Activated T-cell treated with anti-CD3 and anti-CD28 coated beads, Interleukin-2, amount 50 U/mL, for 24 hours (primary cell): ENCODE measurements around the gene CUEDC1.

Experiments used
- DNase-seq: peaks from one replicate; pipeline ENCODE4 v3.0.0-alpha.2; 2020
- H3K27ac Mint-ChIP-seq: 2 replicates; pipeline ENCODE4 v1.8.0; 2020; ENCODE audit warnings: mild to moderate bottlenecking, mixed read lengths
- H3K27me3 Mint-ChIP-seq: 2 replicates; pipeline ENCODE4 v1.8.0; 2020; ENCODE audit warnings: mixed read lengths
- H3K36me3 Mint-ChIP-seq: 2 replicates; pipeline ENCODE4 v1.8.0; 2020; ENCODE audit warnings: low read depth, mixed read lengths
- H3K4me1 Mint-ChIP-seq: 2 replicates; pipeline ENCODE4 v1.8.0; 2020; ENCODE audit warnings: low read depth, mixed read lengths
- H3K4me3 Mint-ChIP-seq: 2 replicates; pipeline ENCODE4 v1.8.0; 2020; ENCODE audit warnings: mild to moderate bottlenecking, moderate library complexity, mixed read lengths
- H3K9me3 Mint-ChIP-seq: 2 replicates; pipeline ENCODE4 v1.8.0; 2020; ENCODE audit warnings: mixed read lengths

CUEDC1 gene

GRCh38 chr17:57955183-57955931 is at the start of gene CUEDC1:
TSS of gene CUEDC1 (minus strand) at chr17:57955412. CDS start at chr17:57885564, 69,848 bp downstream.
- Mint-ChIP-seq H3K4me3 (peak within 1 kb of the TSS; percentile 53), H3K36me3 (no peaks in the 10 kb centered on the region), H3K27ac (no peak within 1 kb of the TSS), H3K27me3 (peaks cover 52% of the 10 kb centered on the region), H3K9me3 (no peaks in the 10 kb centered on the region), H3K4me1 (peaks cover 27% of the 10 kb centered on the region)
- DNase-seq = peak; percentile 78

- peak overlapping the region; percentile 100 for H3K4me3 Mint-ChIP-seq
- H3K27me3 Mint-ChIP-seq = no peaks in the 10 kb centered on the region
- DNase-seq = no peak
- H3K27ac Mint-ChIP-seq = peak overlapping the region; percentile 100
- H3K4me1 Mint-ChIP-seq = peaks cover 75% of the 10 kb centered on the region
- H3K9me3 Mint-ChIP-seq = no peaks in the 10 kb centered on the region
- H3K36me3 Mint-ChIP-seq = peaks cover 98% of the 10 kb centered on the region
Measured at GRCh38 chr17:58004060-58004459, 48.8 kb upstream of the CUEDC1 start.

GRCh38 chr17:58002973-58003372 is 47.8 kb upstream of the CUEDC1 start:
- peaks cover 98% of the 10 kb centered on the region for H3K36me3 Mint-ChIP-seq
- H3K27me3 Mint-ChIP-seq = no peaks in the 10 kb centered on the region
- peak overlapping the region; percentile 87 for H3K27ac Mint-ChIP-seq
- peak overlapping the region; percentile 100 for H3K4me3 Mint-ChIP-seq
- no peaks in the 10 kb centered on the region for H3K9me3 Mint-ChIP-seq
- no peak for DNase-seq
- peaks cover 78% of the 10 kb centered on the region for H3K4me1 Mint-ChIP-seq

- Mint-ChIP-seq H3K9me3 (no peaks in the 10 kb centered on the region), H3K27me3 (no peaks in the 10 kb centered on the region), H3K4me3 (peak overlapping the region; percentile 100), H3K36me3 (peaks cover 100% of the 10 kb centered on the region), H3K4me1 (peaks cover 78% of the 10 kb centered on the region), H3K27ac (peak overlapping the region; percentile 87)
- no peak for DNase-seq
Measured at GRCh38 chr17:58002154-58002948, 47.1 kb upstream of the CUEDC1 start.

- H3K9me3 Mint-ChIP-seq = no peaks in the 10 kb centered on the region
- H3K4me3 Mint-ChIP-seq = peak overlapping the region; percentile 100
- H3K27ac Mint-ChIP-seq = peak overlapping the region; percentile 81
- H3K4me1 Mint-ChIP-seq = peaks cover 83% of the 10 kb centered on the region
- peaks cover 100% of the 10 kb centered on the region for H3K36me3 Mint-ChIP-seq
- H3K27me3 Mint-ChIP-seq = no peaks in the 10 kb centered on the region
- DNase-seq = no peak
Measured at GRCh38 chr17:58001461-58002124, 46.4 kb upstream of the CUEDC1 start.

GRCh38 chr17:57999496-58000017 is 44.3 kb upstream of the CUEDC1 start:
- no peaks in the 10 kb centered on the region for H3K27me3 Mint-ChIP-seq
- H3K27ac Mint-ChIP-seq = peak overlapping the region; percentile 92
- H3K36me3 Mint-ChIP-seq = peaks cover 89% of the 10 kb centered on the region
- H3K4me3 Mint-ChIP-seq = peak overlapping the region; percentile 51
- H3K9me3 Mint-ChIP-seq = no peaks in the 10 kb centered on the region
- DNase-seq = no peak
- H3K4me1 Mint-ChIP-seq = peaks cover 91% of the 10 kb centered on the region

GRCh38 chr17:57999010-57999495 is 43.8 kb upstream of the CUEDC1 start:
- H3K27ac Mint-ChIP-seq = peak overlapping the region; percentile 92
- no peak for DNase-seq
- H3K9me3 Mint-ChIP-seq = no peaks in the 10 kb centered on the region
- peaks cover 92% of the 10 kb centered on the region for H3K4me1 Mint-ChIP-seq
- H3K4me3 Mint-ChIP-seq = peak overlapping the region; percentile 51
- H3K27me3 Mint-ChIP-seq = no peaks in the 10 kb centered on the region
- H3K36me3 Mint-ChIP-seq = peaks cover 84% of the 10 kb centered on the region

GRCh38 chr17:57997085-57997809 is 42.0 kb upstream of the CUEDC1 start:
- Mint-ChIP-seq H3K36me3 (peaks cover 66% of the 10 kb centered on the region), H3K27me3 (no peaks in the 10 kb centered on the region)

GRCh38 chr17:57995076-57995956 is 40.1 kb upstream of the CUEDC1 start:
- H3K27me3 Mint-ChIP-seq = no peaks in the 10 kb centered on the region
- H3K36me3 Mint-ChIP-seq = peaks cover 50% of the 10 kb centered on the region
- peak; percentile 68 for DNase-seq
- H3K27ac Mint-ChIP-seq = peak overlapping the region; percentile 60
- H3K4me1 Mint-ChIP-seq = peaks cover 79% of the 10 kb centered on the region
- H3K9me3 Mint-ChIP-seq = no peaks in the 10 kb centered on the region
- peak overlapping the region; percentile 0 for H3K4me3 Mint-ChIP-seq

More at GRCh38 chr17:57997085-57997809, 42.0 kb upstream of the CUEDC1 start:
- Mint-ChIP-seq H3K4me3 (no peak overlapping the region), H3K9me3 (no peaks in the 10 kb centered on the region), H3K4me1 (peaks cover 87% of the 10 kb centered on the region), H3K27ac (peak overlapping the region; percentile 84)
- DNase-seq = no peak

- no peaks in the 10 kb centered on the region for H3K9me3 Mint-ChIP-seq
- peaks cover 75% of the 10 kb centered on the region for H3K4me1 Mint-ChIP-seq
- no peaks in the 10 kb centered on the region for H3K27me3 Mint-ChIP-seq
- H3K36me3 Mint-ChIP-seq = peaks cover 43% of the 10 kb centered on the region
- no peak for DNase-seq
- no peak overlapping the region for H3K4me3 Mint-ChIP-seq
- H3K27ac Mint-ChIP-seq = peak overlapping the region; percentile 66
Measured at GRCh38 chr17:57994436-57994835, 39.2 kb upstream of the CUEDC1 start.

- peaks cover 75% of the 10 kb centered on the region for H3K4me1 Mint-ChIP-seq
- H3K27me3 Mint-ChIP-seq = no peaks in the 10 kb centered on the region
- H3K9me3 Mint-ChIP-seq = no peaks in the 10 kb centered on the region
- H3K36me3 Mint-ChIP-seq = peaks cover 43% of the 10 kb centered on the region
- no peak overlapping the region for H3K4me3 Mint-ChIP-seq
- peak overlapping the region; percentile 66 for H3K27ac Mint-ChIP-seq
- DNase-seq = no peak
Measured at GRCh38 chr17:57993471-57994365, 38.5 kb upstream of the CUEDC1 start.

- Mint-ChIP-seq H3K36me3 (peaks cover 29% of the 10 kb centered on the region), H3K27me3 (no peaks in the 10 kb centered on the region), H3K4me1 (peaks cover 64% of the 10 kb centered on the region), H3K4me3 (no peak overlapping the region), H3K9me3 (no peaks in the 10 kb centered on the region), H3K27ac (no peak overlapping the region)
- no peak for DNase-seq
Measured at GRCh38 chr17:57991537-57991936, 36.3 kb upstream of the CUEDC1 start.
